Ovary (tissue), 9 donors: ENCODE measurements around the gene HCAR3. TPM values are rescaled to one million over a fixed set of nuclear protein-coding genes. Genes with fewer than 3 reads are reported as not detected.

Experiments
- DNase-seq, 5 donors: peaks; one replicate each; pipeline ENCODE4 v3.0.0-alpha.2; 2019 to 2020
- H3K27ac ChIP-seq, 2 donors: fragments of 200-600 bp; one replicate each; pipeline versions ENCODE4 v1.5.1 to v1.8.0; 2019 to 2022
- H3K27me3 ChIP-seq: fragments of 200-600 bp; one replicate; pipeline ENCODE4 v1.8.0; 2022
- H3K36me3 ChIP-seq: fragments of 200-600 bp; sonication (generic); one replicate; pipeline ENCODE4 v1.5.1; 2019
- H3K4me1 ChIP-seq: one replicate; pipeline ENCODE4 v1.8.1; 2013; ENCODE audit warnings: mild to moderate bottlenecking, moderate library complexity; ENCODE audit not compliant: insufficient read depth
- H3K4me3 ChIP-seq: fragments of 200-600 bp; sonication (generic); one replicate; pipeline ENCODE4 v1.5.1; 2017
- H3K9me3 ChIP-seq, 2 donors: fragments of 200-600 bp in 1 of 2; sonication (generic) in 1 of 2; one replicate each; pipeline versions ENCODE4 v1.5.1 to v1.8.1; 2013 to 2019; ENCODE audit warnings: mild to moderate bottlenecking in 1 of 2, moderate library complexity in 1 of 2
- EP300 ChIP-seq: sonication (generic); formaldehyde crosslinking; IDR thresholded peaks from one replicate; pipeline ENCODE4 v1.6.1; 2017; ENCODE audit warnings: antibody characterized with exemption
- POLR2A ChIP-seq: fragments of 450-650 bp; IDR thresholded peaks from one replicate; pipeline ENCODE4 v1.6.1; 2017; ENCODE audit warnings: antibody characterized with exemption, mild to moderate bottlenecking, moderate library complexity
- WGBS, 3 donors: extraction: QIAGEN DNeasy Blood & Tissue Kit in 1 of 3; methylation state at CpG; one replicate each; pipeline versions ENCODE4 v1.1.5 to v1.1.7; 2013 to 2017; 5-methylcytosine and 5-hydroxymethylcytosine counted together
- intact Hi-C, 4 donors: fragments of 100-400 bp; cut with DNase I; formaldehyde crosslinking; loops; one replicate each; pipeline versions ENCODE4 v1.11.0 to v1.15.1; 2022 to 2023
- polyA plus RNA-seq, 2 donors: library from polyadenylated mRNA; stranded (reverse); fragments of 200-250 nt in 1 of 2; fragments of 350-450 nt in 1 of 2; fragmentation: Illumina TruSeq in 1 of 2; extraction: RNeasy Lipid Tissue Mini Kit (QIAGEN cat#74804) in 1 of 2; gene quantifications; one replicate each; pipeline ENCODE4 v1.2.3, GENCODE V29; 2013 to 2014
- total RNA-seq, 7 donors: library from RNA; depleted of rRNA in 2 of 7; stranded (reverse); fragments of >200 nt in 2 of 7; fragmentation: NEBNext Ultra II Directional in 3 of 7; extraction: Animal tissue kit (Norgen Biotek cat#: 25700) in 3 of 7; gene quantifications; one replicate each; pipeline versions ENCODE4 v1.1.0 to v1.2.4, GENCODE V29; 2016 to 2023
- TF ChIP-seq, protein P1 (sequence below), 3 donors: fragments of 450-650 bp in 2 of 3; fragments of 200-600 bp in 1 of 3; IDR thresholded peaks; one replicate each; pipeline versions ENCODE4 v1.5.1 to v1.8.0; 2016 to 2022; ENCODE audit warnings: antibody characterized with exemption in 3 of 3, mild to moderate bottlenecking in 1 of 3
- donor health status: DM: no; HTN: no; CAD: no; lungs with moderate emphysema.
- donor health status: DM: no; HTN: no; CAD: no.
- donor health status: Bipolar disorder and iron deficiency.
- donor health status: DM: yes; HTN: yes; CAD: no.
- donor health status: DM: no; HTN: no; CAD: no.
- donor health status: DM: yes; HTN: yes; CAD: no.

Gene HCAR3
- total and polyA plus RNA-seq, 9 donors = 0.05 to 0.30 (median 0.17) TPM; not detected in 5

DNA sequence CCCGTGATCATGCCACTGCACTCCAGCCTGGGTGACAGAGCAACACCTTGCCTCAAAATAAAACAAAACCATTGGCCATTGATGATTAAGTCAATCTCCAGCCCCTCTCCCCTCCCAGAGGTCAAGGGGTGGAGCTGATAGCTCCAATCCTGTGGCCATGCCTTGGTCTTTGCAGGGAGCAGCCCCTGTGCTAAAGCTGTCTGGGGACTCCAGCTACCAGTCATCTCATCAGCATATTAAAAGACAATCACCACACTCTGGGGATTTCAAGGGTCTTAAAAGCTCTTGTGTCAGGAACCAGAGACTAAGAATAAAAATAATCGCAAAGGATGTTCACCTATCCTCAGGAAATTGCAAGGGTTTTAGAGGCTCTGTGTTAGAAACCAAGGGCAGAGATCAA is 44.1 kb downstream of the HCAR3 start:
- no peak for DNase-seq
- no peaks in the 10 kb centered on the region for H3K9me3 ChIP-seq
- H3K36me3 ChIP-seq = no peaks in the 10 kb centered on the region
- intact Hi-C loops = no loop called here
- no peak overlapping the region for H3K27ac ChIP-seq
- no peaks in the 10 kb centered on the region for H3K4me1 ChIP-seq
- WGBS, 3 donors = 60 to 72% (median 65%) methylated on average over 2 of the region's 2 CpGs
- TF ChIP-seq, protein P1, sequence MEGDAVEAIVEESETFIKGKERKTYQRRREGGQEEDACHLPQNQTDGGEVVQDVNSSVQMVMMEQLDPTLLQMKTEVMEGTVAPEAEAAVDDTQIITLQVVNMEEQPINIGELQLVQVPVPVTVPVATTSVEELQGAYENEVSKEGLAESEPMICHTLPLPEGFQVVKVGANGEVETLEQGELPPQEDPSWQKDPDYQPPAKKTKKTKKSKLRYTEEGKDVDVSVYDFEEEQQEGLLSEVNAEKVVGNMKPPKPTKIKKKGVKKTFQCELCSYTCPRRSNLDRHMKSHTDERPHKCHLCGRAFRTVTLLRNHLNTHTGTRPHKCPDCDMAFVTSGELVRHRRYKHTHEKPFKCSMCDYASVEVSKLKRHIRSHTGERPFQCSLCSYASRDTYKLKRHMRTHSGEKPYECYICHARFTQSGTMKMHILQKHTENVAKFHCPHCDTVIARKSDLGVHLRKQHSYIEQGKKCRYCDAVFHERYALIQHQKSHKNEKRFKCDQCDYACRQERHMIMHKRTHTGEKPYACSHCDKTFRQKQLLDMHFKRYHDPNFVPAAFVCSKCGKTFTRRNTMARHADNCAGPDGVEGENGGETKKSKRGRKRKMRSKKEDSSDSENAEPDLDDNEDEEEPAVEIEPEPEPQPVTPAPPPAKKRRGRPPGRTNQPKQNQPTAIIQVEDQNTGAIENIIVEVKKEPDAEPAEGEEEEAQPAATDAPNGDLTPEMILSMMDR (IDR thresholded peaks at IDR 0.05) = no peak
- TF ChIP-seq EP300 (no peak), POLR2A (no peak)
- no peak overlapping the region for H3K4me3 ChIP-seq
- no peaks in the 10 kb centered on the region for H3K27me3 ChIP-seq

GRCh38 chr12:122669397-122670070 is 47.1 kb downstream of the HCAR3 start:
- no peak overlapping the region for H3K4me3 ChIP-seq
- H3K4me1 ChIP-seq = no peaks in the 10 kb centered on the region
- H3K27ac ChIP-seq = no peak overlapping the region
- WGBS, 3 donors = 40 to 47% (median 41%) methylated on average over 5 of the region's 5 CpGs
- H3K9me3 ChIP-seq = no peaks in the 10 kb centered on the region
- intact Hi-C loops = no loop called here
- H3K27me3 ChIP-seq = no peaks in the 10 kb centered on the region
- no peak for TF ChIP-seq POLR2A
- TF ChIP-seq EP300 = no peak
- TF ChIP-seq, protein P1 (IDR thresholded peaks at IDR 0.05) = no peak
- no peaks in the 10 kb centered on the region for H3K36me3 ChIP-seq
- no peak for DNase-seq

- H3K9me3 ChIP-seq = no peaks in the 10 kb centered on the region
- WGBS, 3 donors = 79 to 89% (median 85%) methylated on average over 2 of the region's 2 CpGs
- H3K4me1 ChIP-seq = no peaks in the 10 kb centered on the region
- H3K4me3 ChIP-seq = no peak overlapping the region
- H3K27ac ChIP-seq = no peak overlapping the region
- TF ChIP-seq, protein P1 (IDR thresholded peaks at IDR 0.05) = no peak
- TF ChIP-seq EP300 (no peak), POLR2A (no peak)
- H3K36me3 ChIP-seq = no peaks in the 10 kb centered on the region
- no peak for DNase-seq
- no peaks in the 10 kb centered on the region for H3K27me3 ChIP-seq
- intact Hi-C loops = no loop called here
Observed at GRCh38 chr12:122668268-122668667, 48.3 kb downstream of the HCAR3 start.

- Histone ChIP-seq H3K27ac (no peak overlapping the region), H3K36me3 (no peaks in the 10 kb centered on the region), H3K27me3 (no peaks in the 10 kb centered on the region), H3K4me1 (no peaks in the 10 kb centered on the region), H3K9me3 (no peaks in the 10 kb centered on the region), H3K4me3 (no peak overlapping the region)
- 91 to 96% (median 93%) methylated on average over 5 of the region's 5 CpGs for WGBS, 3 donors
- intact Hi-C loops = no loop called here
- no peak for DNase-seq
- TF ChIP-seq EP300 (no peak), POLR2A (no peak)
- TF ChIP-seq, protein P1 (IDR thresholded peaks at IDR 0.05) = no peak
Observed at GRCh38 chr12:122665759-122666158, 50.9 kb downstream of the HCAR3 start.
